ENCODE measurements around the gene ZNF750.

- no peak for TF ChIP-seq FOXA1 (IDR thresholded peaks at IDR 0.05)
- TF ChIP-seq RAD21 (IDR thresholded peaks at IDR 0.05): peak; percentile 71 to 76
- TF ChIP-seq CTCF (IDR thresholded peaks at IDR 0.05; ENCODE audit: low read depth, low read length, missing input control): peak; percentile 48
- no peak for TF ChIP-seq HNF4A (conservative IDR thresholded peaks at IDR 0.05)
- TF ChIP-seq GABPA (IDR thresholded peaks at IDR 0.05 in 1 of 2, conservative IDR thresholded peaks at IDR 0.05 in 1 of 2): no peak
- no peak for TF ChIP-seq TAF1 (conservative IDR thresholded peaks at IDR 0.05)
- no peak for TF ChIP-seq YY1 (IDR thresholded peaks at IDR 0.05)
- no peak for TF ChIP-seq MAX (IDR thresholded peaks at IDR 0.05)
- TF ChIP-seq REST (IDR thresholded peaks at IDR 0.05): no peak
- no peak for TF ChIP-seq EGR1 (IDR thresholded peaks at IDR 0.05; ENCODE audit: low read depth in 2 of 2)
- TF ChIP-seq JUND (IDR thresholded peaks at IDR 0.05): no peak
- TF ChIP-seq ATF3 (IDR thresholded peaks at IDR 0.05): no peak
Measured at GRCh38 chr17:82876602-82877379, 37.0 kb upstream of the ZNF750 start.
